Fibroblast of gingiva (primary cell): ENCODE measurements around the gene CTRB2.
A peak's percentile ranks its signal among the peaks of the same experiment; 100 is the strongest.
"Not testable (repeated sequence)": the region's sequence is repeated elsewhere in the genome, so short reads cannot be mapped to it uniquely, and the experiment has no call there.

Experiments
- DNase-seq: peaks from one replicate; pipeline ENCODE4 v3.0.0-alpha.2; 2011; ENCODE audit warnings: low read depth

The CTRB2 gene

DNA sequence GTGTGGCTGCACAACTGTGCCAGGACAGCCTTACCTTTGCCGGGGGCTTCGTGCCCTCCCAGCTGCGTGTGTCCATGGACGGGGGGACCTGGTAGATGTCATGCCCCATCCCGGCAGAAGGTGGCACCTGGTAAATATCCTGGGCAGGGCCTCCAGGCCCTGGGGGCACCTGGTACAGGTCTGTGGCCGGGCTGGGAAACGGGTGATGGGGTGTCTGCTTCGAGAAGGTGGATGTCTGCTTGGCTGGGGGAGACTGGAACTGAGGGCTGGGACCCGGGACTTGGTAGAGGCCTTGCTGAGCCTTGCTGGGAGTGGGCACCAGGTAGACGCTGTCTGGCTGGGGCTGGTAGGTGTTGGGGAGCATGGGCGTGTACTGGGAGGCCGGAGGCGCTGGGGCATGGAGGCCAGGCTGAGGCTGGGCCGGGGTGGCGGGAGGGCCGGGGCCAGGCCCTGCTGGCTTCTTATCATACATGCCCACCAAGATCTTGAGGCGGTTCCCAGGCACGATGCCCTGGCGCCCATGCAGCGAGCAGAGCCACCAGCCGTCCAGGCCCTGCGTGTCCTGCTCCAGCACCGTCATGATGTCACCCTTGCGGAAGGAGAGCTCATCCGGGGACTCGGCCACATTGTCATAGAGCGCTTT, 35.6 kb upstream of the CTRB2 start:
- DNase-seq, result not testable (repeated sequence)

DNA sequence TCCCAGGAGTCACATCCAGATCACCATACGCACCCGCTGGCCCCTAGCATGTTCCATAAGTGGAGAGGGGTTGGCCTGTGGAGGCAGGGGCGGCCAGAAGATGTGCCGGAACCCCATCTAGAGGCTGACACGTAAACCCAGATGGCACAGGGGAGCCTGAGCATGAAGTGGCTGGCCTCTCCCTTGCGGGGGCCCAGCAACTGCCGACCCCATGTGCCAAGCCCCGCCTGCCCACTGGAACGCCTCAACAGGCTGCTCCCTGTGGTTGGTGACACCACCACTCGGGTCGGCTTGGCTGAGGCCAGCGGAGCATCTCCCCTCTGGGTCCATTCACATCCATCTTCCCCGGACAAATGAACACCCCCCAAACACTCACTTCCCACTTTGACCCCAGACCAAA, 35.0 kb upstream of the CTRB2 start:
- DNase-seq, result no peak

DNA sequence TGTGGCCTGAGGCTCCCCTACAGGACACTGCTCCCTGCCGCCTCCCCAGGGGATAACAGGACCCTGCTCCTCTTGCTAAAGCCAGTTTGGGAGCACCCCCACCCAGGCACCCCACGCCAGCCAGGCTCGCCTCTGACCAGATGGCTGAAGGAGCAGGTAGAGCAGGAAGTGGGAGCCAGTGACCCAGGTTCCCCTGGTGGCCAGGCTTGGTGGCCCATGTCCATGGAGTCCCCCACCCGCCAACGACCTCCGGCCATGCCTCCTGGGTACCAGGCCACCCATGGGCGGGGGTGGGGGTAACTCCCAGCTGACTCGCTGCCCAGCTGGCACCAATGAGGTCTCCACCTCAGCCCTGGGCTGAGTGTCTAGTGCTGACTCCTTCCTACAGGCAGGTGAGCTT, 34.5 kb upstream of the CTRB2 start:
- DNase-seq, result no peak

DNA sequence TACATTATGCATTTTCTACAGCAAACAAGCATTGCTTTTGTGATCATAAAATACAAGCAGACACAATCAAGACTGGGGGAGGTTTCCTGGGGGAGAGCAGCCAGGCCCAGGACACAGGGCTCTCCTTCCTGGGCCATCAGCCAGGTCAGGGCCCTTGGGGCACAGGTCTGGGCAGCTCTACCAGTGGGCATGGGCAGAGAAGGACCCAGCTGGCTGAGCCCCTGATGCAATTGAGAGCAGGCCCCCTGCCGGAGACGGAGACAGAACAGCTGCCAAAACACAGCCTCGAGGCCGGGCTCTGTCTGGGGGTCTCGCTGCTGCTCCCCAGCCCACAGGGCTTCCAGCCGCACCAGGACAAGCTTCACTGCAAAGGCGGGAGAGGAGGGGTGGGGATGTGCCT, 33.7 kb upstream of the CTRB2 start:
- DNase-seq, result not testable (repeated sequence)

DNA sequence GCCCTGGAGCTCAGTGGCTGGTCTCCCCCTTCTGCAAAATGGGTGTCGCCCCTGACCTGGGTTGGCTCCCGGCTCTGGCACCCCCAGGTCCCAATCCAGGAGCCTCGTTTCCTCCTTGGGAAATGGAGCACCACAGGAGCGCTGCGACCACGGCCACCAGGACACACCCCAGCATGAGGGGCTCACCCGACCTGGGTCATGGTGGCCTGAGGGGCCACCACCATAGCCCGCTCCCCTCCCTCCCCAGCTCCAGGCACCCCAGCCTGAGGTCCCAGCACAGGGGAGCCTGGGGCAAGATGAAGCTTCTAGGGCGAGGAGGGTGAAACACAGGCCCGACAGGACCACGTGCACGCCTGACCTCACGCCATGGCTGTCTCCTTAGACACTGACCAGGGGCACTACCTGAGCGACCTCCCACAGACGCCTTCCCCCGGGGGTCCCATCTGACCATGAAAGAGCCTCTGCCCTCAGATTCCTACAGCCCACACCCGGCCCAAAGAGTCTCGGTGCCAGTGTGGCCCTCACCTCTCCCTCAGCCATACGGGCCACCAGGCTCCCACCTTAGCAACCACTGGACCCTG, 32.7 kb upstream of the CTRB2 start:
- DNase-seq, result no peak

DNA sequence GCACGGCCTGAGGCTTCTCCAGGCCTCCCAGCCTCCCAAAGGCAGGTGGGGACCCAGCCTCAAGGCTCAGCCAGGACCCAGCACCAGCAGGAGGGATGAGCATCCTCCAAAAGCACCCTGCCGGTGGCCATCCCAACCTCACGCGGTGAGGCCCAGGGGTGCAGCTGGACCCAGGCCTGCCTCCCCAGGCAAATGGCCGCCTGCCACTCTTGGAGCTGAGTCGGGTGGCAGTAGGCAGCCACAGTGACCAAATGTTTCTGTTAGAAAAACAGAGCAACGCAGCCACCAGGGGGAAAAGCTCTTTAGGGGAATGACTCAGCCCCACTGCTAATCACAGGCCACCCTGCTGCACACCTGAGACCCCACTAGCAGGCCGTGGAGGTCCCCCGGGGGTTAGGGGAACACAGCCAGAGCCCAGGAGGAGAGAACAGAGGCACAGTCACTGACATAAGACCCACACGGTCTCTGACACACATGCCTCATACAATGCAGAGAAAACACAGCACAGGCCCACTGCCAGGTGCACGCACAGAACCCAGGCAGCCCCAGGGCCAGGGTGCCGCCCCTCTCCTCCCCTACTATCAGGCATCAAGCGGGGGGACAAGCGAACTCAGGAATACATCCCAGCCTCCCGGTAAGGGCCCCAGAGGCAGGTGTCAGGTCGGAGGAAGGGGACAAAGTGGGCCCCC, 32.0 kb upstream of the CTRB2 start:
- DNase-seq, result no peak

DNA sequence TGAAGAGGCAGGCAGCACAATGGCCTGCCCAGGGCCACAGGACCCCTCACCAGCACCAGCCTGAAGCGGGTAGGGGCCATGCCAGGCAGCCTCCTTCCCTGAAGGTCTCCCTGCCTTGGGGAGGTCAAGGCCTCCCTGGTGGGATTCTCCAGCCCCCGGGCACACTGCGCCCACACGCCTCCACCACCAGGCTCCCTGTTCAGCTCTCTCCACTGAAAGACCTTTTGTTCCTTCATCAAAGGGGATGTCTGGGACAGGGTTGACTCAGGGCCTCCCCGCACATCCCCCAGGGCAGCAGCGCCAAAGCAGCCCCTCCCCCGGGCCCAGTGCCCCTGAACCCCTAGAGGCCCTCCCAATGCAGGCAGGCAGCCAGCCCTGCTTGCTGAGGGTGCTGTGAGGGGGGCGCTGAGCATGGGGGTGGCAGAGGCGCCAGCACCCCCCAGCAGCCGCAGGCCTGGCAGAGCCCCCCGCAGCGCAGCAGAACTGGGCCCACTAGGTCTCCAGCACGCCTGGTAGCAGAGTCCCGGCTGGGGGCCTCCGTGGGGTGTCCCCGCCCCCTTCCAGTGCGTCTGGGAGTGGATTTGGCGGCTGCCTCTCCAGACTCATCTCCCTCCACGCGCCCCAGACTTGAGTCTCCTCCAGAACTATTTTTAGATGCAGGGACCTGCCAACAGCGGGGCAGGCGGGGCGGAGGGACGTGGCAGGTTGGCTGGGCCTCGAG, 31.3 kb upstream of the CTRB2 start:
- DNase-seq, result peak; percentile 92

DNA sequence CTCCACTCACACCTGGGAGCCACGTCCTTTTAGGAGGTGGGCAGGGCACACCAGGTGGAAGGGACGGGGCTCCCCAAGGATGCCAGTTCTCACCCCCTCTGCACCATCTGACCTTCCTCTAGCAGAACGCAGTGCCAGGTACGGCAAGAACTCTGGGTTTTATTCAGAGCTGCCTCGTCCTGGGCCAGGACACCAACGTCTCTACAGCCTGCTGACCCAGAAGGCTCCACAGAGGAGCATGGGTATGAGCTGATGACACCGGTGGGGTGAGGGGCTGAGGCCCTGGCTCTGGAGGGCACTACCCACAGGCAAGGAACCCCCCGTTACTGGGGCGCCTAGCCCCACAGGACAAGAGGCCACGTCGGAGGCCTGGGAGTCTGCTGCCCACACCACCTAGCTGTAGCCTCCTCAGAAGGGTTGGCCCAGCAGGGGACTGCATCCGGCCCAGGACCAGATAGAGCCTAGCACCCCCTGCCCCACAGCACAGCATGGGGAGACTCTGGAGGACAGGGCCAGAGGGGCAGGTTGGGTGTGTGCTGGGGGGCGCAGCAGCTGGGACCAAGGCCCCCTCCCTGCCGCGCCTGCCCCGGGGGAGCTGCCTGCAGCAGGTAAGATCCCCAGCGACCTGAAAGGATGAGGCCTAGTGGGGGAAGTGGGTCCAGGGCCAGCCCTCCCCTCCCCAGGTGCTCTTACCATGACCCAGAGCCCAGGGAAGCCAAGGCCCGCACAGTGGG, 30.6 kb upstream of the CTRB2 start:
- DNase-seq, result no peak

DNA sequence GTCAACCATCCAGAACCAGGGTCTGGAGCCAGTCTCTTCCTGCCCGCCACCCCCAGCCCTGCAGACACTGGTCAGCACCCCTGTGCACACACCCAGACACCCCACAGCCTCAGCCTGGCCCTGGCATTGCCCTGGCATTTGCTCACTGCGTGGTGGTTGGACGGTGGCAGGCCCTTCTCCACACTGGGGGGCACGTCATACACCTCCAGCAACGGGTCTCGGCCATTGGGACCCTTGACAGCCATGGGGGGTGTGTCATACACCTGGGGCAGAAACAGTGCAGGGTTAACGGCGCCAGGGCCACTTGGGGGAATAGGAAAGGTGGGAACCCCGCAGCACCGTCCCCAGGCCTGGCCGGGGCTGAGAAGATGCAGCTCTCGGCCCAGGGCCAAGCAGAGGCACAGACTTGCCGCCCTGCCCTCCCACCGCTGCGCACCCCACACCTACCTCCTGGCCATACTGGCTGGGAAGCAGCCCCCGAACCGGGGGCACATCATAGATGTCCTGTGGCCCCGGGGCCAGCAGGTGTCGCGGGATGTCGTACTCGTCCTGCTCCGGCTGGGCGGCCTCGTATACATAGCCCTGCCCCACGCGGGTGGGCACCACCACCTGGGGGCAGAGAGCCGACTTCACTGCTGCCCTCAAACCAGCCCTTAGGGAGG, 29.9 kb upstream of the CTRB2 start:
- DNase-seq, result no peak

DNA sequence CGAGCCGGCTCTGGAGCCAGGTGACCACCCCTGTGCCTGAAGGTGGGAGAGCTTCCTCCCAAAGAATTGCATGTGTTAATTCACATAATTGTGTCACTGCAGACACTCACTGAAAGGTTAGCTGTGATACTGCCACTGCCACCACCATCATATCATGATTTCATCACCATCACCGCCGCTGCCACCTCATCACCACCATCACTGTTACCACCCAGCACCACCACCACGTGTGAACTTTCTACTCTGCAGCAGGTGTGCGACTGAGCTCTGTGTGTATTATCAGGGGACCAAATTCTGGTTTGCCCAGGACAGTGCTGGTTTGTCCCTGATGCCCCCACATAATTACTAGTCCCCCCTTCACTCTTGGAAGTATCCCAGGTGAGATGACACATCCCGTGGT, 29.3 kb upstream of the CTRB2 start:
- DNase-seq, result no peak

DNA sequence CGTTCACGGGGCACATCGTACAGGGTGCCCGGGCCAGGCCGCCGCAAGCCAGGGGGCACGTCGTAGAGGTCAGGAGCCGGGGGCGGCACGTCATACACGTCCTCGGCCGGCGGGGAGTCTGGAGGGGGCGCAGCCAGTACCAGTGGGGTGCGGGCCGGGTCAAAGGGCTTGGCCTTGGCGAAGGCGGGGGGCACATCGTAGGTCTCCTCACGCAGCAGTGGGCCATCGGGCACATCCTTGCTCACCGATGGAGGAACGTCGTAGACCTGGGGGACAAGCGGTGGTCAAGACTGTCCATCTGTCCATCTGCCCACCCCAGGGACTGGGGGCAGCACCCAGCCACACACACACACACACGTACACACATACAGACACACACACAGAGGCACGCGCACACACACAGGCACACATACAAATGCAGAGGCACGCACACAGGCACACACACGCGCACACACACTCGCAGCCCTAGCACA, 28.8 kb upstream of the CTRB2 start:
- no peak for DNase-seq

DNA sequence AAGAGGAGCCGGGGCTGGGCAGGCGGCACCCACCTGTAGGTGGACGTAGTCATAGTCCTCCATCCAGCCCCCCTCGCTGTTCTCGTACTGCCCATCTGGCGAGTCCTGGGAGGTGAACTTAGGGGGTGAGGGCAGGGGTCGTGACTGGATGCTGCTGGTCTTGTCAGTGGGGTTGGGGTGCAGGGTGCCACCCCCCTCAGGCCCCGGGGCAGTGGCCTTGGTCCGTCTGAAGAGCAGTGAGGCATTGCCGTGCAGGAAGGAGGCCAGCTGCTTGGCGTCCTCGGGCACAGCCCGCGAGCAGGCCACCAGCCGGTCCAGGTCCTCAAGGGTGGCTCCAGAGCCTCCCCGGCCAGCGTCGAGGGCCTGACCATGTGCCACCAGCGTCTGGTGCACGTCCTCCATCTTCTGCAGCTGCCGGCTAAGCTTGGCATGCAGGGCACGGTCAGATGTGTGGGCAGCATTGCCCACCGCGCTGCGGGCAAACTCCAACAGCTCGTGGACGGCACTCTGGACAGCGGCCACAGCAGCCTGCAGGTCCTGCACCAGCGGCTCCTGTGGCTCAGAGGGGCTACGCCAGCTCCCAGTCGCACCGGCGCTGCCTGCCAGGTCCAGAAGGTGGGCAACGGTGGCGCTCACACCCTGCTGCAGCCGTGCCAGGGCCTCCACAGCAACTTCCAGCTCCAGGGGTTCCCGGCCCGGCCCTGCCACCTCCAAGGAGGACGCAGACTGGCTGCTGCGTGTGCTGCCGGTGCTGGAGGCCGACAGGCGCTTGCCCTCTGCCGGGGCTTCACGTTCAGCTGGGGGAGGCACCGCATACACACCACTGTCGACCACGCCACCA, 28.1 kb upstream of the CTRB2 start:
- DNase-seq, result no peak

DNA sequence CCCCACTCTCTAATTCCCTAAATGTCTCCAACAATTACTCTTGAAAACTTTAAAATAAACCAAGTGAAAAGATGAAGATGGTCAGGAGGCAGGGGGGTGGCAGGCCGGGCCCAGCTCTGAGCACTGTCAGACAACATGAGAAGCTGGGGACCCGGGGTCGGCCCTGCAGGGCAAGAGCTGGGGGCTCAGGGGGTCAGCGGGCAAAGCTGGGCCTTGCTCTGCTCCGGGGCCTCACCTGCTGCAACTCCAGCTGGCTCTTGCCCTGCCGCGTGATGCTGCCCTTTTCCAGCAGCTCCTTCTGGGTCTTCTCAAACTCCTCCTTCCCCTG, 26.6 kb upstream of the CTRB2 start:
- DNase-seq, result no peak

DNA sequence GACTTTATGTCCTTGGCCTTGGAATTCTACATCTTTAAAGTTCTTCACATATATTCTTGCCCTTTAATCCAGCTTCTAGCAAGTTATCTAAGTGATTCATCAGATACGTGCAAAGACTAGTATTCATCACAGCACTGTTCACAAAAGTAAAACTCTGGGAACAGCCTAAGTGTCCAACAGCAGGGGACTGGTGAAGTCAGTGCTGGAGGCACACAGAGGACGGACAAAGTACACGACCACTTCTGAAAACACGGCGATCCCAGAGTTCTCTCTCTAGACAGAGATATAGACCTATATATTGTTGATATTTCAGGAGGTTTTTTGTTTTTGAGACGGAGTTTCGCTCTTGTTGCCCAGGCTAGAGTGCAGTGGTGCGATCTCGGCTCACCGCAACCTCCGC, 24.6 kb upstream of the CTRB2 start:
- DNase-seq, result no peak

DNA sequence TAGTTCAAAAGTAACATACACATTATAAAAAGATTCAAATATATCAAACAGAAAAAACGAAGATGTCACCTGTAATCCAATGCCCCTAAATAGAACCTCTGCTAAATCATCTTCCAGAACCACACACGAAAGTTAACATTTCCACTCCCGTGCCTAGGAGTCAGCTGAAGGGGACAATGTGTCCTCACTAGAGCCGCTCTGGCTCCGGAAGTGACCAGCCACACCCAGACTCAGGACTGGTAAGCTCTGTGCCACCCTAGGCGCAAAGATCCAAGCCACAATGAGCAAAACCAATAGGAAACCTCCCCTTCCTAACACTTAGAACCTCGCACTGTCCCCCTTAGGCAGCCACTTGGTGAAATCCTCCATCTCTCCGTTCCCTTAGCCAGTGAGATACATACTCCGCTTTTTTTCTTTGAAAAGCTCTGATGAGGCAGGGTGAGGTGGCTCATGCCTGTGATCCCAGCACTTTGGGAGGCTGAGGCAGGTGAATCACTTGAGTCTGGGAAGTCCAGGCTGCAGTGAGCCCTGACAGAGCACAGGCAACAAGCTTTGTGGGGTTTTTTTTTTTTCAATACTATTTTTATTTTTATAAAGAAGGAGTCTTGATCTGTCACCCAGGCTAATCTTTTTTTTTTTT, 23.6 kb upstream of the CTRB2 start:
- DNase-seq, result no peak

DNA sequence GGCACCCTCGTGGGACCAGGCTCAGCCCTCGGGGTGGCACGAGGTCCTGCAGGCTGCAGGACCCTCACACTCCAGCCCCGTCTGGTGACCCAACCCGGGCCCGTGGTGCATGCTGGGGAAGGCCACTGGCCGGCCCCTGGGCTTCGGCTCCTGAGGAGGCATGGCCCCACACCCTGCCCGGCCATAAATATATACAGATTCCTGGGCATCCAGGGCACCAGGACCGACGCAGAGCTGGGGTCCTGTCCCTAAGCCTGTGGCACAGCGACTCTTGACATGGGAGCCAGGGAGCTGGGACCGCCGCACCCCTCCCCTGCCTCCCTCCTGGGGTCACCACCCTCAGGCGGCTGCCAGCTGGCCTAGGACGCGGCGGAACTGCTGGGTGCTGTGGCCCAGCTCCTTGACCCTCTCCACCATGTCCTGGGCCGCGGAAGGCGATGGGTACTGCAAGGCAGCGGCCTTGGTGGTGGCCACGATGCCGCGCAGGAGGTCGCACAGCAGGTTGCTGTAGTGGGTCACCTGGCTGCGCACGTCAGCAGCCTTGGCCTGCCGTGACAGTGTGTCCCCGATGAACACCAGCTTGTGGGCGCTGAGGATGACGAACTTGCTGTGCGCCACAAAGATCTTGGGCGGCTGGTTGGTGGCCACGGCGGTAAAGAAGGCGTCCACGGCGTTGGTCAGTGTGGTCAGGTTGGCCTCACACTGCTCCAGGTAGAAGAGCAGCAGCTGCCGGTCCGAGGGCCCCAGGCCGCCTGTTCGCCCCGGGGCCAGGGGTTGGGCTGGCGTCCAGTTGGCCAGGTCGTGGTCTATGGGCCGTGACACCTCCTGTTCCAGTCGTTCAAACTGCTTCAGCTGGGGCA, 22.4 kb upstream of the CTRB2 start:
- DNase-seq, result no peak

DNA sequence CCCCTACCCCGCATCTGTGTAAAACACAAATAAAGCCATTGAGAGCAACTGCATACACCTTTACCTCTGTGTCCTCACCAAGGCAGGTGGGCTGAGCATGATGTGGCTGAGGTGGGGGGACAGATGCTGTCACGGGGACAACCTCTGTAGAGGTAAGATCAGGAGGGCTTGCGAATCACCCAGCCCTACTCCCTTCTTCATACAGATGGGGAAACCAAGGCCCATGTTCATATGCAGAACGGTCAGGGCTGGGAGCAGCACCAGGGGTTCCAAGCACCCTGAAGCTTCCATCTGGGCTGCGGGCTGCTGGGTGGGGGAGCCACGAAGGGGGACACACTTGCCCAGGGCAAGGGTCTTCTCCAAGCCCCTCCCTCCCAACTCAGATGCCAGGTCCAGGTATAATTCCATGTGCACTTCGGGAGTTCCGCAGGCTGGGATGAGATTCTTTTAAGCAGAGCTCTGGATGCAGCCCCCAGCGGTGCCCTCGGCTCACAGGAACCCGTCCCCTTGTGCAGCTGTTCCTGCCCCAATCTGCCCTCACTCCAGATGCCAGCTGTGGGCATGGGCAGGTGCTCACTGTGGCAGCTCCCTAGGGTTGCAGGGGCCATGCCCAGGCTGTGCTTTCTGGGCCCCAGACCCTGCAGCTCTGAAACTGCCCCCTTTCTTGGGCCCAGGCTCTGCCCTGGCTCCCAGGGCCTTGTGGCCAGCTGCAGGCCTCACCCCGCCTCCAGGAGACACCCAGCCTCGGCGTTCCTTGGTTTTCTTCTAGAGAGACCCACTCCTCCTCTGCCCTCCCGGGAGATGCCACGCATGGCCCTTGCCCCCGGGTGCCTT, 21.4 kb upstream of the CTRB2 start:
- DNase-seq, result no peak

DNA sequence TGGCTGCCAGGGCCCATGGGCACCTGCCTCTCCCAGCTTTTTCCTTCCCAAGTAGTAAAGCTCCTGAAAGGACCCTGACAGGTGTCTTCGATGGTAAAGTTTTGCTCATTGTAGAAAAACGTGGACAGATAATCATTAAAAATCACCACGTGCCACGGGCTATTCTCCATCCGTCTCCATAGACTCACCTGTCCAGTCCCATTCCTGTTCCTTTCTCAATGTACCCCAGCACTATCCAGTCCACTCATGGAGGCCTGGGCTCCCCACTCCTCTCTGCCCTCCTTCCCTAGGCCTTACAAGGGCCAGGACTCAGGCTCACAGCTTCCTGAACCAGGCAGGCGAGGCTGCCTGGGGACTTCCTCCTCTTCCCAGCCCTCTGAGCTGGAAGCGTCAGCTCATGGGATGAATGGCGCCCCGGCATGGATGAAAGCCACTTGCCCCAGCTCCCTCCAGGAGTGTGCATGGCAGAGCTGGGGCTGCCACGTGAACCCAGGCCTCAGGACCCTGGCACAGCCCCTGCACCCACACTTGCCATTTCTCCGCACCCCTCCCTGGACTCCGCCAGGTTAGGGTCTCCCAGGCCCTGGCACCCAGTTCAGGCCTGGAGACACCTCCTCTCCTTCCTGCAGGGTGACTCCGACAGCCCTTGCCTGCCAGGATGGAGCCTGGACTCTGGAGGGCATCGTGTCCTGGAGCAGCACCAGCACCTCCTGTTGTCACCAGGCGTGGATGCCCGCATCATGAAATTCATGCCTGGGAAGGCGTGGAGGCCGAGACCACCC, 20.6 kb upstream of the CTRB2 start:
- DNase-seq, result no peak
